ENCODE results near the gene ARV1.

DNA sequence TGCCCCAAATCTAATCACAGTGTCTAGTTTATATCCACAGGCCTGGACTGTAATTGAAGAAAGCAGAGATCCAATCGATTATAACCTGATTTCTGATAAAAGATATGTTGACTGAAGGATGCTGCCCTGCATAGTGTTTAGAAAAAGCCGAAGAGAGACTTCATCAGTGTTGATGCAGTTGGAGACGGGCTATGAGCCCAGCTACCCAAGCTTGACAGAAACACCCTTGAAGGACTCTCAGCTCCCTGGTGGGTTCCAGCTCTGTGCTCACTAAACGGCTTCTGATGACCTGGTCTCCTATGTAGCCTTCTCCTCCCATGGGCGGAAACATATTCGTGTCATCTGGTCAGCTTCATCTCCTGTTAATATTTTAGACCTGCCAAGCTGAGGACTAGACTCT, 50.9 kb downstream of the ARV1 start:
- TF ChIP-seq, protein P1, sequence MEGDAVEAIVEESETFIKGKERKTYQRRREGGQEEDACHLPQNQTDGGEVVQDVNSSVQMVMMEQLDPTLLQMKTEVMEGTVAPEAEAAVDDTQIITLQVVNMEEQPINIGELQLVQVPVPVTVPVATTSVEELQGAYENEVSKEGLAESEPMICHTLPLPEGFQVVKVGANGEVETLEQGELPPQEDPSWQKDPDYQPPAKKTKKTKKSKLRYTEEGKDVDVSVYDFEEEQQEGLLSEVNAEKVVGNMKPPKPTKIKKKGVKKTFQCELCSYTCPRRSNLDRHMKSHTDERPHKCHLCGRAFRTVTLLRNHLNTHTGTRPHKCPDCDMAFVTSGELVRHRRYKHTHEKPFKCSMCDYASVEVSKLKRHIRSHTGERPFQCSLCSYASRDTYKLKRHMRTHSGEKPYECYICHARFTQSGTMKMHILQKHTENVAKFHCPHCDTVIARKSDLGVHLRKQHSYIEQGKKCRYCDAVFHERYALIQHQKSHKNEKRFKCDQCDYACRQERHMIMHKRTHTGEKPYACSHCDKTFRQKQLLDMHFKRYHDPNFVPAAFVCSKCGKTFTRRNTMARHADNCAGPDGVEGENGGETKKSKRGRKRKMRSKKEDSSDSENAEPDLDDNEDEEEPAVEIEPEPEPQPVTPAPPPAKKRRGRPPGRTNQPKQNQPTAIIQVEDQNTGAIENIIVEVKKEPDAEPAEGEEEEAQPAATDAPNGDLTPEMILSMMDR (IDR thresholded peaks at IDR 0.05): no peak
- no peak for TF ChIP-seq POLR2A (IDR thresholded peaks at IDR 0.05)
